ENCODE results near the gene YTHDF1.

GRCh38 chr20:63223826-63224207 lies 7.9 kb upstream of the YTHDF1 start:
- no peak for TF ChIP-seq POLR2A (IDR thresholded peaks at IDR 0.05)
- TF ChIP-seq POLR2AphosphoS5 (IDR thresholded peaks at IDR 0.05; ENCODE audit: insufficient read depth in 1 of 2, low read depth in 1 of 2): no peak

Measured in vagina (tissue), 2 donors.